Erythroblast (primary cell): ENCODE data around the gene HS6ST2.

Source experiments
- DNase-seq, 2 experiments: peaks; one replicate each; lab custom pipeline; 2025; lab: John Stamatoyannopoulos, UW
- GATA1 ChIP-seq: IDR thresholded peaks from 2 replicates; pipeline ENCODE4 v1.6.1; 2011; ENCODE audit warnings: low read depth, mild to moderate bottlenecking, control low read depth, low read length, moderate library complexity
- POLR2A ChIP-seq: IDR thresholded peaks from 2 replicates; pipeline ENCODE4 v1.6.1; 2011; ENCODE audit warnings: mild to moderate bottlenecking, low read length

HS6ST2 gene

DNA sequence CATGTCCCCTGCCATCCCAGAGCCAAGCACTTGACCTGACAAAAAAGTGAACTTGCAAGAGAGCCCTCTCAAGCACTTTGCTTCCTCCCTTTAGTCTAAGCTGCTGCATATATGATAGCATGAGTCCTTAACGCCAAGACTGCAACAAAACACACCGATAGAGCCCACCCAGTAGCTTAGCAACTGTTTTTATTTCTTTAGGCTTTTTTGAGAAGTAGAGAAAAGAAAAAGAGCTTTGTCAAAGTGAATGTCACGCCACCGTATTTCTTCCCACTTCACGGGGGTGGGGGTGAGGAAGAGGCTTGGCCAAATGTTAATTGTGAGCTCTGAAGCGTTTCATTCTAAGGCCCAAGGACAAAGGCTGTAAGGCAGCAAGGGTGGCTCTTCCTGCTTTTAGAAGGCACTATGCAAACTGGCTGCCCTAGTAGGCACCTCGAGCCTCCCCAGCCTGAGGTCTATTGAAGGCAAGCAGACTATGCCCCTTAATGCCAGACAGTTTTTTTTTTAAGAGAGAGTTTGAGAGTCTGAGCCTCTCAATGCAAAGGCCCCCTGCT is 138.6 kb downstream of the HS6ST2 start:
- TF ChIP-seq GATA1 = no peak
- no peak for TF ChIP-seq POLR2A
- DNase-seq = no peak

- TF ChIP-seq GATA1 = no peak
- TF ChIP-seq POLR2A = no peak
- no peak for DNase-seq
Observed at GRCh38 chrX:132818638-132819037, 139.8 kb downstream of the HS6ST2 start.

- no peak for TF ChIP-seq GATA1
- no peak for TF ChIP-seq POLR2A
- DNase-seq = no peak
Observed at GRCh38 chrX:132815643-132816042, 142.8 kb downstream of the HS6ST2 start.

GRCh38 chrX:132810964-132811712 is 147.3 kb downstream of the HS6ST2 start:
- no peak for DNase-seq
- TF ChIP-seq GATA1 = no peak
- no peak for TF ChIP-seq POLR2A

- DNase-seq = no peak
- TF ChIP-seq POLR2A = no peak
- TF ChIP-seq GATA1 = no peak
Observed at GRCh38 chrX:132810488-132810887, 147.9 kb downstream of the HS6ST2 start.

DNA sequence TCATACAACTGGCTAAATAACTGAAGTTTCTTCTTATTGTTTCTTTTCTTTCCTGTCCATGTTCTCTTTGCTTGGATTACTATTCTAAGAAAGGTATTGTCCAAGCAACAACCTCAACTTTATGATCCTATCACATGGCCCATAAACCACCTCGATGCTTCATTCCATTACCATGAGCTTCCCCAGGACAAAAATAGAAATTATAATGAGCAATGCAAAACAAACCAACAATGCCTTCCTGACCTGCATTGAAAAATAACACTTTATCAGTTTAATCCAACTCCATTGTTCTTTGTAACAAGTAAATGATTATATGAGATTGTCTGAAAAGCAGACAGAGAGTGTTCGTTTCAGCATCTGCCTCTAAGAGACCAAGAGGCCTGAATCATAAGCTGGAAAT is 148.8 kb downstream of the HS6ST2 start:
- no peak for TF ChIP-seq GATA1
- TF ChIP-seq POLR2A = no peak

DNA sequence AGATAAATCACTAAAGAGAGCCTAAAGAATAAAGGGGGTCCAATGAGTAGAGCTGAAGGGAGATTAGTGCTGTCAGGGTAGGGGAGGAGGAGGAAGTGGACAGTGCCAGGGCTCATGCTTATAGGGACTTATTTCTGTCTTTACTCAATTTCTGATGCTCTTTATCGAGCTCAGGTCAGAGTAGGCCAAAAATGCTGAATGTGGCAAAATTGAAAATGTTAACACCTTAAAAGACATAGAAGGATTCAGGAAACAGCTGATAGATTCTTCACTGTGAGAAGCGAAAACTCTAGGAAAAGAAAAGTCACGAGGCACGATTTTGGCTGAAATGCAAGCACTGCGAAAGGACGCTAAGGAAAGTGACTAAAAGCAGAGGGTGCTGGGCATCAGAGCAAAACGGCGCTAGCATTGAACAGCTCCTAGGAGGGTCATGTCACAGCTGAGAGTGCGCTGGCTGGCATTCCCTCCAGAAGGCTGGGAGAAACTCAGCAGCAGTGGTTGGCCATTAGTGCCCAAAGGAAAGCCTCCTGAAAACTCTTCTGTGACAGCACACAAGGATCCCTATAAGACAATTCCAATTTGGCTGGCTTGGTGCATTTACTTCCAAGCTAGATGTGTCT is 150.9 kb downstream of the HS6ST2 start:
- TF ChIP-seq GATA1 (no peak), POLR2A (no peak)
- DNase-seq = no peak

More for the DNA sequence above, 148.8 kb downstream of the HS6ST2 start:
- no peak for DNase-seq

DNA sequence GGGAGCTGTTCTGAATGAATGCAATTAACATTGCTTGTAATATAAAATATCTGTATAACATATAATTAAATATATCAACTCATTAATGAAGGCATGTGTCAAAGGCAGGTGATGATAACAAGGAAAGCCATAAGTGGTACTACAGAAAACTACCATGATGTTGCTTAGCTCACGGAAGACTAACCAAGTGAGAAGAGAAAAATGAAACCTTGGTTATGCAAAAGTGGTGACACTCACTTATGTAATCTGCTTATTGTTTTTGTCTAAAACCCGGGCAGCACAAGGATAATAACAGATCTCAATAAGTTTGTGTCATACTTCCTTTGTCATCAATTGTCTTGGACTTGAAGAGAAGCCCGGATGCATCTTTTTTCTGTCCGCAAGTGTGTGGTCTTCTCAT is 156.4 kb downstream of the HS6ST2 start:
- DNase-seq = no peak
- no peak for TF ChIP-seq GATA1
- TF ChIP-seq POLR2A = no peak

GRCh38 chrX:132795181-132795580 is 163.2 kb downstream of the HS6ST2 start:
- no peak for DNase-seq
- TF ChIP-seq GATA1 = no peak
- no peak for TF ChIP-seq POLR2A

DNA sequence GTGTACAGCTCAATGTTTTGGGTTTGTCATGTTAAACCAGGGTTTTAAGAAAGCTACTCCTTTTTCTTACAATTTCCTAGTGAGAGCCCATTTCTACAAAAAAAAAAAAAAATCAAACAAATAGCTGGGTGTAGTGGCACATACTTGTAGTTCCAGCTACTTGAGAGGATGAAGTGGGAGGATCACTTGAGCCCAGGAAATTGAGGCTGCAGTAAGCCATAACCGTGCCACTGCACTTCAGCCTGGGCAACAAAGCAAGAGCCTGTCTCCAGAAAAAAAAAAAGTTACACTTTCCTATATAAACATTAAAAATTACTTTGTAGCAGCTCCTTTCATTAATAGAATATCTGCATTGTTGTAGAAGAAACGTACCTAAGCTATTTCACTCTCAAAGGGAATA is 166.7 kb downstream of the HS6ST2 start:
- DNase-seq = no peak
- TF ChIP-seq GATA1 (no peak), POLR2A (no peak)

GRCh38 chrX:132790329-132790728 is 168.1 kb downstream of the HS6ST2 start:
- TF ChIP-seq GATA1 (no peak), POLR2A (no peak)
- DNase-seq = no peak

DNA sequence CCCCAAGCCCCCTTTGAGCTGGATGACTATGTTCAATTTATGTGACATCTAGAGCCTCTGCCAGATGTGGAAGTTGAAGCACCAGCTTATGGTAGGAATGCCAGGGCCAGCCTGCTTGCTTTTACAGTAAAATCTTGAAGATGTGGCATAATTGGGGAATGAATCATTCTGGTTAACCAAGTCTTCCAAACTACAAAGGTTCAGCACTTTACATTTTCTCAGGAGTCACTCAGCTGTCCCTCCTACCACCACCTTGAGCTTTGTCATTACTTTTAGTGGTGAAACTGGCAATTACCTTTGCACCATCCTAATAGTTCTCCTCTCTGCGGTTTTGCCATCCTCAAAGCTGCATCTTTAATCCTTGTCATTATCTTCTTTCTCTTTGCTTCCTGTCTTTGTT is 172.2 kb downstream of the HS6ST2 start:
- no peak for DNase-seq
- no peak for TF ChIP-seq GATA1
- TF ChIP-seq POLR2A = no peak

- DNase-seq = no peak
- TF ChIP-seq POLR2A = no peak
- TF ChIP-seq GATA1 = no peak
Observed at GRCh38 chrX:132778917-132779316, 179.5 kb downstream of the HS6ST2 start.

- no peak for DNase-seq
- TF ChIP-seq POLR2A (no peak), GATA1 (no peak)
Observed at GRCh38 chrX:132776486-132777210, 181.8 kb downstream of the HS6ST2 start.
